NCI-H2171 treated with DMSO at 0.1 percent for 48 hours (cell line): ENCODE results near the gene PTPA.
"Not testable (repeated sequence)": the region's sequence is repeated elsewhere in the genome, so short reads cannot be mapped to it uniquely, and the experiment has no call there.

ENCODE experiments used
- DNase-seq: peaks from one replicate; lab custom pipeline; 2025; lab: John Stamatoyannopoulos, UW

Gene PTPA

DNA sequence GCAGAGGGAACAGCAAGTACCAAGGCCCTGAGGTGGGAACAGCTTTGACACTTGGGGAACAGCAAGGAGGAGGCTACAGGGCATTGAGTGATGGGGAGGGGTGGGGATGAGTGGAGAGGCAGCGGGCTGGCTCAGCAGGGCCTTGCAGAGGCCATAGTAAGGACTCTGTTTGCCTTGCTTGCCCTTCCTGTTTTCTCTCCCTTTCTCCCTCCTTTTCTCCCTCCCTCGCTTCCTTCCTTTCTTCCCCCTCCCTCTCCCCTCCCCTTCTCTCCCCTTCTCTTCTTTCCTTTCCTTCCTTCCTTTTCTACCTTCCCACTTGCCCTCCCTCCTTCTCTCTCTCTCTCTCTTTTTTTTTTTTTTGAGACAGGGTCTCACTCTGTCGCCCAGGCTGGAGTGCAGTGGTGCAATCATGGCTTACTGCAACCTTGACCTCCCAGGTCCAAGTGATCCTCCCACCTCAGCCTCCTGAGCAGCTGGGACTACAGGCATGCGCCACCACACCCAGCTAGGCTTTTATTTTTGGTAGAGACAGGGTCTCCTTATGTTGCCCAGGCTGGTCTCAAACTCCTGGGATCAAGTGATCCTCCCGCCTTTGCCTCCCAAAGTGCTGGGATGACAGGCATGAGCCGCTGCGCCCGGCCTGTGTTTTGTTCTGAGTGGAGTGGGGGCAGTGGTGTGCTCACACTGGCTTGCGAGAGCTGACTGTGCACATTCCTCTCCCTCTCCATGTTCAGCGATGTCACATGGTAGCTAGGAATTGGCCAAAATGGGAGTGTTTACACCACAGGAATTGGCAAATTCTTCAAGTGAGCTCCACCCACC lies 49.7 kb downstream of the PTPA start:
- DNase-seq, result no peak

DNA sequence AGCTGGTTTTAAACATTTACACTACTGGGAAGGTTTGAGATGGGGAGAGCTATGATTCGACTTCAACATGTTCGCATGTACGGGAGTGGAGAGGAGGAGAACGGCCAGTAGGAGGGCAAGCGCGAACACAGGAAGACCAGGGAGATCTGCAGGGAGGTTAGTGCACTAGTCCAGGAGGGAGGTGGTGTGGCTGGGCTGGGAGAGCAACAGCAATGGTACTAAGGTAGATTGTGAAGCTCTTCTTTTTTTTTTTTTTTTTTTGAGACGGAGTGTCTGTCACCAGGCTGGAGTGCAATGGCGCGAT lies 50.3 kb downstream of the PTPA start:
- DNase-seq, result no peak

DNA sequence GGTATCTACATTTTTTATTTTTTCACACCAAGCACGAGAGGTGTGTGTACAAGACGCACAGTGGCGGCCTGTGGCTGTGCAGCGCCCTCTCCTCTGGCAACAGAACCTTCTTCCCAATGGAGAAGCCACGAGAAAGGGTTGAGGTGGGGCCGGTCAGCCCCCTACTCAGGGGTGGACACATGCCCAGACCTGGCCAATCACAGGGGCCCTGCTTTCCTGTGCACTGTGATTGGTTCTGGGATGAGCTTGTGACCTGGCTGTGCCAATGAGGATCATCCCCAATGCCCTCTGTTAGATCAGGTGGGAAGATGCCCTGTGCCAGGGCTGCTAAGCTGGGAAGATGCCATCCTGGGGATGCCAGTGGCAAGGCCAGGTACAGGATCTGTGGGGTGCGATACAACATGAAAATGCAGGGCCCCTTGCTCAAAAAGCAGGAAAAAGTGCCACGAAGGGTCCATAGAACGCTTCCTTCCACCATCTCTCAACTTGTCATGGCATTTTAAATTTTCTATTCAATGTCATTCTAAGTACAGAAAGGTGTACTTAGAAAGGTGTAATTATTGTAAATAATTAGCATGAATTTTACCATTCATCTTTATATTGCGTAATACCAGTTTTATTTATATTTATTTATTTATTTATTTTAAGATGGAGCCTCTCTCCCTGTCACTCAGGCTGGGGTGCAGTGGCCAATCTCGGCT lies 51.4 kb downstream of the PTPA start:
- no peak for DNase-seq

DNA sequence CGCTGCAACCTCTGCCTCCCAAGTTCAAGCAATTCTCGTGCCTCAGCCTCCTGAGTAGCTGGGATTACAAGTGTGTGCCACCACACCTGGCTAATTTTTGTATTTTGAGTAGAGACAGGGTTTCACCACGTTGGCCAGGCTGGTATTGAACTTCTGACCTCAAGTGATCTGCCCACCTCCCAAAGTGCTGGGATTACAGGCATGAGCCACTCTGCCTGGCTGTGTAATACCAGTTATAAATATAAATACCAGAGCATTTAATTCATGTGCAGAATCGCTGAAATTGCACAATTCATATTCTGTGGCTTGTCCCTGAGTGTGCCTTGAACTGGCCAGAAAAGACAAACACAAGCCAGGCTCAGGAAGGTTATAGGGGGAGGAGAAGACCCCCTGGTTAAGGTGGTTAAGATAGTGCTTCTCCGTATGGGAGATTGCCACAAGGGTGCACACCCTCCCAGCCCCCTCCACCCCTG lies 52.0 kb downstream of the PTPA start:
- not testable (repeated sequence) for DNase-seq

DNA sequence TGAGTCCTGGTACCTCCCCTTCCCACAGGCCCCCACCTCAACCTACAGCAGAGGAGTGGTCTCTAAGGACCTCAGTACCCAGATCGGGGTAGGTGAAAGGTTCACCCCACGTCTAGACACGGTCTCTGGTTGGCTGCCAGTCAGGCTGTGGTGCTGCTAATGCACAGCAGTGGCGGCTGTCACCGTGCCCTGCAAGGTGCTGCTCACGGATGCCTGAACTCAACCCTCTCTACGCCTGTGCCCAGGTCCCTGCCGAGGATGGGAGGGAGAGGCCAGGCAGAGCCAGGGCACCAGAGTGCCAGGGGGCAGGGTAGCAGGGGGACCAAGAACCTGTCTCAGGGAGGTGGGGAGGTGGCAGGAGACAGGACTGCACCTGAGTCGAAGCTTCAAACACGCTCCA lies 52.5 kb downstream of the PTPA start:
- DNase-seq, result no peak

DNA sequence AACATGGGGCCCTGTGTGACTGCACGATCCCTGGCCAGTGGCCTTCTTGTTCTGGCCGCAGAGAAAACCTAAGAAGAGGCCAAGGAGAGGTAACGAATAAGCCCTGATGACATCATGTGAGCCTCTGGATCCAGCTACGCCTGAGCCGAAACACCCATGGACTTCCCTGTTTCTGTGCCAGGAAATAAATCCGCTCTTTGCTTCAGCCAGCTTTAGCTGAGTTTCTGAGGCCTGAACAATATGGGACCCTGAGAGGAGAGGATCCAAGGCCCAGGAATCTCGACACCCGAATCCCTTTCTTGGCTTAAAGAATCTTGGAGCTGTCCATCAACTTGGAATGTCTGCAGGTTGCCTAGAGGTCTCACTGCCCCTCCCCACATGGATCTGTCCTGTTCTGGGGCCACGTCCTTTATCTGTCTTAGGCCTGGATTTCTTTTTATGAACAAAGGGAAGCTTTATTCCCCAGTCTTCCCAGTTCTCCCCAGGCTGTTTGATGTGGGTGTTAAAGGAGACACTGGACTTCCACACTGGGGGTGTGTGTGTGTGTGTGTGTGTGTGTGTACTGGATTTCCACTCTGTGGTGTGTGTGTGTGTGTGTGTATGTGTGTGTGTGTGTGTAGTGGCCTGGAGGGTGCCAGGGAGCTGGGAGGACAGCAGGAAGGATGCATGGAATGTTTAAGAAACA lies 53.2 kb downstream of the PTPA start:
- no peak for DNase-seq

DNA sequence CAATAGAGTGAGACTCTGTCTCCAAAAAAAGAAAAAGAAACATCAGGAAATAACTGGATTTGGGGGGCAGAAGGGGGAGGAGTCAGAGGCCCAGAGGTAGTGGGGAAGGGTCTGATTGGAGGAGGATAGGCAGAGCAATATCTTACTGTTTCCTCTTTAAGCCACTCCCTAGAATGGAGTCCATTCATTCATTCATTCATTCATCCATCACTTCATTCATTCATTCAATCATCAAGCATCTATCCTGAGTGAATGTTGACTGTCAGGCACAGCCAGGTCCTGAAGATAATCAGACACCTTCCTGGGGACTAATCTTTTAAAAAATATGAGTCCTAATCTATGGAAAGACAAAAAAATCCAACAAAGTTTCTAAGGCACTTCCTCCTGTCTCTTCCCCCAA lies 54.0 kb downstream of the PTPA start:
- DNase-seq, result no peak

DNA sequence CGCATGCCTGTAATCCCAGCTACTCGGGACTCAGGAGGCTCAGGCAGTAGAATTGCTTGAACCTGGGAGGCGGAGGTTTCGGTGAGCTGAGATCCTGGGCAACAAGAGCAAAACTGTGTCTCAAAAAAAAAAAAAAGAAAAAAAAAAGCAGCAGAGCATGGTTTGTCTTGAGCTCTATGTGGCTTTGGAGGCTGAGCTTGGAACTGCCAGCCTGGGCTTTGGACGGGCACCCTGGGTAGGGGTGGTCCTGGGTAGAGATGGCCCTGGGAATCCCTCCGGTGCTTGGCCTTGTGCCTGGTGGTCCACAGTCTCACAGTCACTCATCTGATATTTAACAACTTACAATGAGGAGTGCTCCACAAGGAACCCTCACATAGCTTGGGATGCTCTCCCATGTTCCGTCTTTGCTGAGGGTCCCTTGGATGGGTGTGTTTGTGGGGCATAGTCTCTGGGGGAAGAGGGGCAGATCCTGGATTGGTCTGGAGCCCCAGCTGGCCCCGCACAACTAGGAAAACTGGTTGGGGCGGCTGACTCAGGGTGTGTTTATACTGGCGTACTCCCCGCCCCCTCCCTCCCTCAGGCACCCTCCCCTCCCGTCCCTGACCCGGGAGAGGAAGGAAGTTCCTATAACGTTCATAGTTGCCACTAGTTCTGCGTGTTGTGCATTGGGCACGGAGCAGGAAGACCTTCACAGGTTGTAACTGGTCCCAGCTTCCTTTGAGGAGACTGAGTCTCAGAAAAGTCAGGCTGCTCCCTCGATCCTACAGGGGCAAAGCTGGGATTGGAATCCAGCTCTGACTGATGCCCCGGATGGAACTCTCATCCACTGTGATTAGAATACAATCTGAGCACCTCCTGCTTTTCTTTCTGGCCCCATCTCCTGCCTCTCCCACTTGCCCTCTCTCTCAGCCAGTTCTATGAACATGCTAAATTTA lies 55.7 kb downstream of the PTPA start:
- no peak for DNase-seq

DNA sequence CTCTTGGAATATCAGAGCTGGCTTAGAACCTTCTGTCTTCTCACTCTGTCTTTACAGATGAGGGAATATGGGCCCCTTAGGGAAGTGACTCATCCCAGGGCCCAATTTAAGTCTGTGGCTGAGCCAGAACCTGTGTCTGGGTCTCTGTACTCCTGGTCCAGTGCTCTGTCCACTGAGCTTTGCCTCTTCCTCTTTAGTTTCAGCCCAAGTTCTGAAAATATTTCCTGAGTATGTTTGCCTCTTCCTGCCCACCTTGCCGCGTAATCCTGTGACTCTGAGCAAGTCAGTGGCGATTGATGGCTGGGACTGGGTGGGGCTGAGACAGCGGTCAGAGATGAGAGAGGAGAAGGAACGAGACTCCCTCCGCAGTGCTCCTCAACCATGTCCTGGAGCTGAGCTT lies 59.0 kb downstream of the PTPA start:
- DNase-seq, result no peak

DNA sequence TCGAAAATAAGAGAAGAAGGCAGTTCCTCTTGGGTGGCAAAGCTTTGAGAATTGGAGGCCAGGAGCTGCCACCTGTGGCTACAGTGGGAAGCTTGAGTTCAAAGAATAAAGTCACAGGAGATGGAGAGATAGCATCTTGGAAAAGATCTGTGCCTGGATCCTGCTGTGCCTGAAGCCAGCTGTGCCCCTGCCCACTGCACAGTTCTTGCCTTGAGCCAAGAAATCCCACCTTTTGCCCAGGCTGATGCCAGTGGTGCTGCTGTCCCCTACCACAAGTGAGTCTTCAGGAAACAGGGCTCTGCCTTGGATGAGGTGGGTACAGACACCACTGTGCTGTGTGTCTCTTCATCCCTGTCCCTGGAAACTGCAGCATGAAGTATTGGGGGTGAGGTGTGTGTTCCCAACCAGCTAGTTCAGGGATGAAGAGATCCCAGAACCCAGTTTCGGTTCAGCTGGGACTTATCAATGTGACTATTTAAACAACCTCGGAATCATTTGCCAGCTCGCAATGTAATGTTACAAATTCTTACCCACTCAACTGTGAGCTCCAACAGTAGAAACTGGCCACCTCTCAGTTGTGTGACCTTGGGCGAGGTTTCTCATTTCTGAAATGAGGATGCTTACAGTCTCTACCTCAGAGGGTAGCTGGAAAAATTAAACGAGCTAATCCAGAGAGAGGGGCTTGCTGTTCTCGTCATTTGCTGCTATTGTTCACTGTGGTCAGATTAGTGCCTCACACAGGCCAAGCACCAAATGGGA lies 61.0 kb downstream of the PTPA start:
- no peak for DNase-seq

DNA sequence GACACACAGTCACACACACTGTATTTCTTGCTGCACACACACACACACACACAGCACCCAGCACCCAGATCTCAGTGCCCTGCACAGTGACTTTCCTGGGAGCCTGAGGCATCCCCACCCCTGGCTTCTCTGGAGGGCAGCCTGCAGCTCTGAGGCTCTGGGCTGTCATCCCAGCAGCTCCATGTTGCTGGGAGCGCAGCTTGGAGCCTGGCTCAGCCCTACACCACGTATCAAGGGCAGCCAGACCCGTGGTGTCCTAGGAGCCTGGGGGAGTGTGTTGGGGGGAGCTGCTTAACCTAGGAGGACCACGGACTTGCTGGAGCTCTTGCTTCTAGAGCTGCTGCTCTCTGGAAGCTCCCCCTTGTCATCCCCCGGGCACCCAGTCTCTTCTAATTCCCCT lies 61.6 kb downstream of the PTPA start:
- DNase-seq, result no peak

DNA sequence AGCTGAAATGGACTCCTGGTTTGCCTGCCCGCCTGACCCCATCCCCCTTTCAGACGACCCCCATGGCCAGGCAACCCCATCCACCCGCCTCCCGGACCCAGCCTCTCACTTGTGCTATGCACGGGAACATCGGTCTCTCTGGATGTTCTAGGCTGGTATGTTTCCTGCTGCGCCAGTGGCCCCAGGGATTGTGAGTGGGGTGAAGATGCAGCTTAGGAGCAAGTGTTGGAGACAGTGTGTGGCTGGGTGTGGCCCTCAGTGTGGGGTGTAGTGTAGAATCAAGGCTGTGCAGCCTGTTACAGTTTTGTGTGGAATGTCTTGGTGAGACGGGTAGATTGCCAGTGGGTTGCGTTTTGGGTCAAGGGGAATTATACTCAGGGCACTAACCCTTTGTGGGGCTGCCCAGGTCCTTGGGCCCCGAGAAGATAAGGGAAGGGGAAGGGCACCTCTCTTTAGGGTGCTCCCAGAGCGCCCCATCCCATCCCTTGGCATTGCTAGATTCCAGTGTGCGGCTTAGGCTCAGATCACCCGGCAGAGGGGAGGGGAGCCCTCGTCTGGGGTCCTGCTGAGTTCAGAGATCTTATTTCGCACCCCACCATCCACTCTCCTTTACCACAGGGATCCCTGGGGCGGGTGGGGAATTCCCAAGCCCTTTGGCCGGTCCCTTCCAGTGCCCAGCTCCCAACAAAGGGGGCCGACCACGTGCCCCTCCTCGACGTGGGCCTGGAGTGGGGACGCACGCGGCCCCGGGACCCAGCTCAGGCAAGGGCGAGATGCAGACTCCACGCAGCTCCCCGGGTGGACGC lies 62.3 kb downstream of the PTPA start:
- DNase-seq, result no peak

DNA sequence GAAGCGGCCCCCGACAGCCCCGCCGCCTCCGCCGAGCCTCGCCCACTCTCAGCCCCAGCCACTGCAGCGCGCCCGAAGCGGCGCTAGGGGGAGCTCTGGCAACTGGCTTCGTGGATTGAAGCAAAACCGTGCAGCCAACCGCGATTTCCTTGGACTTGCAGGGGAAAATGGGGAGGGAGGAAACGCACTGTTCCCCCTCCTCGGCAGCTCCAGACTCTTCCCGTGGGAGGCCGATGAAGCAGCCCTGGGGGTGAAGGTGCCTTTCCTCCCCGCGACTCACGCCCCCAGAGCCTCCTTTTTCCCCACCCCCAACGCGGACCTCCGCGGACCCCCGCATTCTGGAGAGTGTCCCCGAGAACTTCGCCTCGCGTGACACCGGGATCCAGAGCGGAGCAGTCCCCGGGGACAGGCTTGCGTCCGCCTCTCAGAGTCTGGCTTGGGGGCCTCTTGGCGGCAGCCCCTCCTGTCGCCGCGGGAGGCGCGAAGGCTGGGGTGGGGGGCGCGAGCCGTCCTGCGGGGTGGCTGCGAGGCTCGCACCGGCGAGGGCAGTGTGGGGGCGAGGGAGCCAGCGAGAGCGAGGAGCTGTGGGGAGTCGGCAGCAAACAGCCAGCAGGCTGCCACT lies 63.0 kb downstream of the PTPA start:
- peak; percentile 90 for DNase-seq

DNA sequence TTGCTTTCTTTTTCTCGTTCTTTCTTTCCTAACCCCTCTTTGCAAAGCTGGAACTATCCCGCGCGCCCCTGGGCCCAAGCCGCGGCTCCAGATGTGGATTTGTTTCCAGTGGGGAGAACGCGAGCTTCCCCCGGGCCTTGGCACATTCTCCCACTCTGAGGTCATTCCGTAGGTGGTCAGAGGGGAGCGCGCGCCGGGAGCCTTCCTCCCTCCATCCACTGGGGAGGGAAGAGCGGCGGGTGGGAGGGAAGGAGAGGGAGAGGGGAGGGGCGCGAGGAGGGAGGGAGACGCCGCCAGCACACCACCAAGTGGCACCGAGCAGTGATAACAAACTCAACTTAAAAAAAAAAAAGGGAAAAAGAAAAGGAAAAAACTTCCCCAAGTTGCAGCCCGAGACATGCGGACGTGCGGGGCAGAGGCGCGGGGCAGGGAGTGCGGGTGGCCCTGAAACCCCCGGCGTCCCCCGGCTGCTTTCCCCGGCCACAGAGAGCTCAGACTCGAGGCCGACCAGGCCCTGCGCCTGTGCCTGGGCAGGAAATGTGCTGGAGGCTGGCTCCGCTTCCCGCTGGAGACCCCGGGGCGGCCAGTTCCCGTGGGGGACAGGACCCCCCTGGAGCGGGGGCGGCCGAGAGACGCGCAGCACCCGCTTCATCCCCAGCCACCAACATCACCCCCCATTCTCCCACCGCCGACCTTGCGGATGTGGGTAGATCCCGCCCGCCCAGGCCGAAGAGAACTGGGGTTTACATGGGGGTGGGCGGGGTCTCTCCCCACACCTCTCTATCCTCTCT lies 63.7 kb downstream of the PTPA start:
- peak; percentile 68 for DNase-seq

DNA sequence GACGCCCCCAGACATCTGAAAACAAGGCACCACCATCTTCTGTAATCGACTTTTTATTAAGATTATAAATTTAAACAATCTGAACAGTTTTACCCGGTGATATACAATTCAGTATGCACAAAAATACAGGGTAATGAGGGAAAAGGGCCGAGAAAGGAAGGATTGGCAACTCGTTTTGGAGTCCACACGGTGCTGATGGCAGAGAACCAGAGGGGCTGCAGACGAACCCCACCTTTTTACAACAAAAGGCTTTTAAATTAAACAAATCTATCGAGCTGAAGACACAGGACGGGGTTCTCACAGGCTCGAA lies 64.3 kb downstream of the PTPA start:
- DNase-seq, result no peak

DNA sequence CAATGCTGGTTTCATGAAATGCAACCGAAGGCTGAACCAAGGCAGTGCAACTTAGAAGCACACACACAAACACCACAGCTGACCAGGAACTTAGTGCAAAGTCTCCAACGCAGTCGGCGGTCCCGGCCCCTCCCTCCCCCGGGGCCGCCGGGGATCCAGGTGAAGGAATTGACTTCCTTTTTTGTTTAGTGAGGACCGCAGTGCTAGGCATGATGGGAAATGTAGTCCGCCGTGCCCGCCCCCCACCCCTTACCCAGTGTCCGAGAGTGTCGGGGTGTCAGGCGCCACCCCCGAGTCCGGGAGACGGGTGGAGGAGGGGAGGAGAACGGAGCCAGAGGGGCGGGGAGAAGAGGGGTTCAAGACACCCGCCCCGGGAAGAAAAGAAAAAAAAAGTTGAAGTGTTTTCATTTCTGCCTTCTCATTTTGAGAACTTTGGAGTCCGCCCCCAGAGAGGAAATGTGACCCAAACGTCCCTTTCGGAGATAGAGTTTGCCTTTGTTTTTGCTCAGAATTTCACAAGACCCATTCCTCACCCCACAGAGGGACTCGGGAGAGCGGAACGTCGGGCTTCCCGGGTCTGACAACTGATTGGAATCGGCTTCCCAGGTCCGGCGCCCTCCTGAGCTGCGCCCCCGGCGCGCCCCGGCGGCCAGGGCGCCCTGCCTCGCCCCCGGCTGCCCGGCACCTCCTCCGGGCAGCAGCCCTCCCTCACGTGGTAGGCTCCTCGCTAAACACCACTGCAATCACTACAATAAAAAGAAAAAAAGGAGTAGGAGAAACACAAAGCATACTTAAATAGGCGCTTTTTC lies 64.8 kb downstream of the PTPA start:
- DNase-seq, result peak; percentile 83

DNA sequence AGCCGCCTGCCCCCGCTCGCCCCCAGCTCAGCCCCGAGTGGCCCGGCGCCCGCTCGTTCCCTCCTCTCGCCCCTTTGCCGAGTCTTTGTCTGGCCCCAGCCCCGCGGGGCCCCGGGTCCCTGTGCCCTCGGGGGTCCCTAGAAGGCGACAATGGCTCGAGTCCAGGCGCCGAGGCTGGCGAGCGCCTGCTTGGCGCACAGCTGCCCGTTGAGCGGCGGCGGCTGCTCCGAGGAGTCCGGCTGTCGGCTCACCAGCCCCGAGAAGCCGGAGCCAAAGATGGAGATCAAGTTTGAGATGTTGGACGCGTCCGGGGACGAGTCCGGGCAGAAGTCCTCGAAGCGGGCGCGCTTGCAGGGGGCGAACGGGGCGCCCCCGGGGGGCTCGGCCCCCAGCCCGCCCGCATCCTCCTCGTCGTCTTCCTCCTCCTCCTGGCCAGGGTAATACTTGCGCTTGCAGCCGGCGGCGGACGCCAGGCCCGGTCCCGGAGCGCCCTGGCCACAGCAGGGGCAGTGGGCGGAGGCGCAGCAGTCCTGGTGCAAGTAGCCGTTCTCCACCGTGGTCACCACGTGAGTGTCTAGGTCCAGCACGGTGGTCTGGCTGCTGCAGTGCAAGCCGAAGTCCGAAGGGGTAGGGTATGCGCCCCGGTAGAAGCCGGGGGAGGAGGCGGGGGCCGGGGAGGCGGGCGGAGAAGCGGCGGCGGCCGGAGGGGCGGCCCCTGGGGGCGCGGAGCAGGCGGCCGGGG lies 65.7 kb downstream of the PTPA start:
- DNase-seq, result peak; percentile 29

DNA sequence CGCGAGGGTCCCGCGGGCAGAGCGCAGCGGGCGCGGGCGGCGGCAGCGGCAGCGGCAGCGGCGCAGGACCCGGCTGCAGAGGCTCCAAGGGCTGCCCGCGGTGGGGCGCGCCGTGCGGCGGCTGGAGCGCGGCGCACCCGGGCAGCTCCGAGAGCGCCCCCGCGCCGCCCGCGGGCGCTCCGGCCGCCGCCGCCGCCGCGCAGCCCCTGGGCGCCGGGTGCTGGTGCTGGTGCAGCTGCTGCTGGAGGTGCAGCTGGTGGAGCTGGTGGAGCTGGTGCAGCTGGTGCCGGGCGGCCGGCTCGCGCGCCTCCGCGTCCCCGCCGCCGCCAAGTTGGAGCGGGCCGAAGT lies 66.2 kb downstream of the PTPA start:
- no peak for DNase-seq
